Kasumi-1 (cell line): ENCODE data around the gene DNAH14.

Source experiments
- DNase-seq, 2 experiments: peaks; one replicate each; lab custom pipeline; 2025; lab: John Stamatoyannopoulos, UW

DNAH14 gene

DNA sequence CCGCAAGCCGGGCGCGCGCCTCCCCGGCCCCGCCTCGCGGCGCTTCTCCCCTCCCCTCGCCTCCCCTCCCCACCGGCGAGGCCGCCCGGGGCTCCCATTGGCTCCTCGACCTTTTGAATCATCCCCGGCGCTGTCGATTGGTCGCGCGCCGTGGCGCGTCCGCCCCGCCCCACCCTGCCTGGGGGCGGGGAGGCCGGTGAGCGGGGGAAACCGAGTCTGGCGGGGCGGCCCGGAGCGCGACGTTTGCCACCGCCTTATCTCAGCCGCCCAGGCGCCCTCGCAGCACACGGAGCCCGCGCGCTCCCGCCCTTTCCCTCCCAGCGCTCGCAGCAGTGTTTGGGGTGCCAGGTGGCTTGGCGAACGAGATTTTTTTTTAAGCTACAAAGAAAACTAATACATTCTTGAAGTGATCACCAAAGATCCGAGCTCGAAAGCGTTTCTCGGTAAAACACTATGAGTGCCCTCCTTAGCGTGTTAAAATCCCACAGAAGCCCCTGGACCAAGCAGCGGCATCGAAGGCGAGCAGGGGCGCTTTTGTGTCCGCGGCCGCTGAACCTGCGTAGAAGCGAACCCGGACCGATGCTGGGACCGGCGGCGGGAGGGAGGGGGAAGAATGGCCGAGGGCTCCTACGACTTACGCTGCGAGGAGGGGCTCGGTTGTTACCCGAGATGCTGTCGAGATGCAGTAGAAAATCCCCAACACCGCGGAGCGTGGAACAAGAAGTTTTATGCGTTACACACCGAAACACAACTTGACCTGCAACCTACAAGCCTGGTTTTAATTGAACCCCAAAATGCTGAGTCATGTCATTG, 498.8 kb downstream of the DNAH14 start:
- DNase-seq: peak; percentile 81 to 84

DNA sequence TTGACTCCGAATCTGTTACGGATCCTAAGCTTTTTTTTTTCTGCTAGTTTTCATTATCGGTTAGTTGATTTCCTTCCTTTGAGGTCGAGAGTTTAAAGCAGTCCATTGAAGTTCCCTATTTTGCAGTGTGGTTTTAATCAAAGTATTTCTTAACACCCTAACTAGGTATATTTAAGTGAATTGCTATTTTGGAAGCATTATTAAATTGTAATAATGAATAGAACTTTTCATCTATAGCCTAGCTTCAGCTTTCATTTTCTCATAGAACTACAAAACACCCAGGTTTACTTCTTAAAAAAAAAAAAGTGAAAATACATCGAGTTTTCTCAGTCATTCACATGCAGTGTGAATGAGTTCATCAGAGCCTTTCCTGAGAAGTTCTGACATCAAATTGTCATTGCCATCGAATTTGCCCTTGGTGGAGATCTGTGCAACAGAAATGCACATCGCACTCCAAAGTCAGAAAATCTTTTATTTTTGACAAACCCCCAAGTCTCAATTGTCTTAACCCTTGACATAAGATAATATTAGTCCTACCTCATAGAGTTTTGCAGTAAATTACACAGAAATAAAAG, 499.5 kb downstream of the DNAH14 start:
- DNase-seq: peak; percentile 90 to 94

DNA sequence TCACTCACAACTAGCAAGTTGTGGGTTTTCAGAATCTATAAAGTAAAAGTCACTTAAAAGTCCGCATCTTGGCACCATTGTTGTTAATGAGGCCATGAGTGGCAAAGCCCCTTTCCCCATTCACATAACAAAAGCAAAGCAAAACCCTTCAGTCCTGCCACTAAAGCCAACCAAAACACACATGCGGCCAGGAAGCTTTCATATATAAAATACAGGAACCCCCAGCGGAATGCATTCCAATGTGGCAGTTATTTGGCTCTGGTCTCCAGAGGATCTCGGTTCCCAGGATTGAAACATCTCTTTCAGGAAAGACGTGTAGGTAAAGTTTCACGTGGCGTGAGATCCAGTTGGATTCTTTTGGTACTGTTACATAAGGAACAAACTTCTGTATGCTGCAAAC, 500.8 kb downstream of the DNAH14 start:
- no peak for DNase-seq

DNA sequence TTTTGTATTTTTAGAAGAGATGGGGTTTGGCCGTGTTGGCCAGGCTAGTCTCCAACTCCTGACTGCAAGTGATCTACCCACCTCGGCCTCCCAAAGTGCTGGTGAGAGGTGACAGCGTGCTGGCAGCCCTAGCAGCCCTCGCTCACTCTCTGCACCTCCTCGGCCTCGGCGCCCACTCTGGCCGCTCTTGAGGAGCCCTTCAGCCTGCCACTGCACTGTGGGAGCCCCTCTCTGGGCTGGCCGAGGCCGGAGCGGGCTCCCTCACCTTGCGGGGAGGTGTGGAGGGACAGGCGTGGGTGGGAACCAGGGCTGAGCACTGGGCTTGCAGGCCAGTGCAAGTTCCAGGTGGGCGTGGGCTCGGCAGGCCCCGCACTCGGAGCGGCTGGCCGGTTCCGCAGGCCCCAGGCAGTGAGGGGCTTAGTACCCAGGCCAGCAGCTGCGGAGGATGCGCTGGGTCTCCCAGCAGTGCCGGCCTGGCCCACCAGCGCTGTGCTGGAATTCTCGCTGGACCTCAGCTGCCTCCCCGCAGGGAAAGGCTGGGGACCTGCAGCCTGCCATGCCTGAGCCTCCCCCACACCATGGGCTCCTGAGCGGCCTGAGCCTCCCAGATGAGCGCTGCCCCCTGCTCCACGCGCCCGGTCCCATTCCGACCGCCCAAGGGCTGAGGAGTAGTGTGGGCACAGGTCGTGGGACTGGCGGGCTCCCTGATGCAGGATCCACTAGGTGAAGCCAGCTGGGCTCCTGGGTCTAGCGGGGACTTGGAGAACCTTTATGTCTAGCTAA, 501.8 kb downstream of the DNAH14 start:
- DNase-seq: no peak

DNA sequence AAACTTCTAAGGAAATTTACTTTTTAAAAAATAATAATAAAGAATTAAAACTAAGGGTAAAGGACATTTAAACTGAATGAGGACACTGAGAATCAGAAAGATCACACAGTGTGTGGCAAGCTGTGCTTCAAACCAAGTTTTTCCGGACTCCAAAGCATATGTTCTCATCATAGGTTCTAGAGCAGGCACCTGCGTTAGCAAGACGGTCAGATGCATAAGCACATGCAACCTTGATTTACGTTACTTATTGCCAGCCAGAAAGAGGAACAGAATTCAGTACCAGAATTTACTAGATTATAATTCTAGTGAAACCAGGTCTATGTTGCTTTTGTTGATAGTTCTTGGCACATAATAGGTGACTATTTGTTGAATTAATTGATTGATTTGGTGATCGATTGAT, 504.6 kb downstream of the DNAH14 start:
- no peak for DNase-seq

DNA sequence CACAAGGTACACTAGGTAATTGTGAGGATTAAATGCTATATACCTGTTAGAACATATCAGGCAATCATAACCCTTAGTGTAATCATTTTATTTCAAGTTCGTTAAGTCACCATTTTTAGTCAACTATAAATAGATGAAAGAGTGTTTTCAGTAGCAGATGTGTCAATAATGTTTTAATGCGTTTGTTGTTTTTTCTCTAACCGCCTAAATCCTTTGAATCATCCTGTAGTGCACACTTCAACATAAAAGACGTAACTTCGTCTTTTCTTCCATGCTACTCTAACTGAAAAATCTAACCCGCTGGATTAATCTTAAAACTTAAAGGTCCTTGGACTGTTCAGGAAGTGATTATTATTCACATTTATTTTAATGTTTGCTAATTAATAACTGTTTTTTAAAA, 505.6 kb downstream of the DNAH14 start:
- DNase-seq: no peak

DNA sequence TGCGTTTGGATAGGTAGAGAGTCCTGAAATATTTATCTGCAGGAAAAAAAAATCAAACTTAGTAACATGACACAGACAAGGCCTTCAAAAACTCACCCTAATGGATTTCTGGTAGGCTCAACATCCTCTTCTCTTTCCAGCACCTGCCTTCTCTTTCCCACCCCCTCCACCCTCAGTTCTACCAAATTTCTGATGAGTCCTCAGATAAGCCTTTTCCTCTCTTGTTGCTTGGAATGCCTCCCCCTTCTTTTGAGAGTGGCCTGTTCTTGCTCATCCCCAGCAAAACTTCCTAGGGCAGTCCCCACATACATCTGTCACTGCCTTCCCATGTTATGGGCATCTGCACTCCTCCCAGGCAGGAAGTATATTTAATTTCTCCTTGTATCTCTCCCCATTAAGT, 506.0 kb downstream of the DNAH14 start:
- no peak for DNase-seq

DNA sequence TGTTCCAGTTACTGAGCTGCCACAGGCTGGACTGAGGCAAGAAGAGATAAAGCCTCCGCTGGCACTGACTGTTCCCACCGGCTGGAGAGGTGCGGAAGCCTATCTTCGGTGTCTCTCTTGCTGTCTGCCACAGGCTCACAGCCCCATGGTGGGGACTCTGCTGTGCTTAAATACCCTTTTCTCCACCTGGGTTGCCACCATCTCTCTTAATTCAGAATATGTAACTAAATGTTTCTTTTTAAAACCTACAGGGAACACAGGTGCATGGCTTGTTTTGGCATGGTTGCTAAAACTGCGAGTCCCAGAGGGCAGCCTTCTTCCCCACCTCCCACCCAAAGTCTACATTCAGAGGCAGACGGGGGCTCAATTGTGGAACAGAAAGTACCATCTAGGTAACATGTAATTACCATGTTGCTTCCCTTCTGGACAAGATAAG, 506.5 kb downstream of the DNAH14 start:
- no peak for DNase-seq

DNA sequence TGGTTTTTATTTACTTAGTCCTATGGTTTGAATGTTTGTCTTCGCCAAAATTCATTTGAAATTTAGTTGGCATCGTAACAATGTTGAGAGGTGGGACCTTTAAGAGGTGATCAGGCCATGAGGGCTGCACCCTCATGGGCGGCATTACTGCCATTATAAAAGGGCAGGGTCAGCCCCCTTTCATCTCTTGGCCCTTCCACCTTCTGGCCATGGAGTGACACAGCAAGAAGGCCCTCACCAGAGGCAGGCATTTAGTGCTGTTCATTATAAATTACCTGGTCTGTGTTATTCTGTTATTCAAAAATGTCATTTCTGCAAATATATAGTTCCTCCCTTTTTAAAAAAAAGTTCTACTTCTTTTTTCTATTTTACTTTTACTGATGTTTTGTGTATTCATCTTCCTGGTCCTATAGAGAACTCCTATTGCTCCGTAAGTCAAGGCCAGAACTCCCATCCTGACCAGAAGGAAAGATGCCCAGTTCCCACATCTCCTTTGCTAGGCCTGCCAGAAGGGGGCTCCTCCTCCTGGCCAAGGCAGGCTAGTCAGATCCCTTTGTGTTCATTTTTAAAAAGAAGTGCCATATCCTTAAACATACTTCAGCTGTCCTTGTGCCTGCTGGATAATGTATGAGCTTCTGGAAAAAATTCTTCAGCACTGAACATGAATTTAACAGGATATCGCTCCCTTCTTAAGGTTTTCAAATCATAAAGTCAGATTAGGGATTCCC, 508.4 kb downstream of the DNAH14 start:
- DNase-seq: peak; percentile 32 to 71

DNA sequence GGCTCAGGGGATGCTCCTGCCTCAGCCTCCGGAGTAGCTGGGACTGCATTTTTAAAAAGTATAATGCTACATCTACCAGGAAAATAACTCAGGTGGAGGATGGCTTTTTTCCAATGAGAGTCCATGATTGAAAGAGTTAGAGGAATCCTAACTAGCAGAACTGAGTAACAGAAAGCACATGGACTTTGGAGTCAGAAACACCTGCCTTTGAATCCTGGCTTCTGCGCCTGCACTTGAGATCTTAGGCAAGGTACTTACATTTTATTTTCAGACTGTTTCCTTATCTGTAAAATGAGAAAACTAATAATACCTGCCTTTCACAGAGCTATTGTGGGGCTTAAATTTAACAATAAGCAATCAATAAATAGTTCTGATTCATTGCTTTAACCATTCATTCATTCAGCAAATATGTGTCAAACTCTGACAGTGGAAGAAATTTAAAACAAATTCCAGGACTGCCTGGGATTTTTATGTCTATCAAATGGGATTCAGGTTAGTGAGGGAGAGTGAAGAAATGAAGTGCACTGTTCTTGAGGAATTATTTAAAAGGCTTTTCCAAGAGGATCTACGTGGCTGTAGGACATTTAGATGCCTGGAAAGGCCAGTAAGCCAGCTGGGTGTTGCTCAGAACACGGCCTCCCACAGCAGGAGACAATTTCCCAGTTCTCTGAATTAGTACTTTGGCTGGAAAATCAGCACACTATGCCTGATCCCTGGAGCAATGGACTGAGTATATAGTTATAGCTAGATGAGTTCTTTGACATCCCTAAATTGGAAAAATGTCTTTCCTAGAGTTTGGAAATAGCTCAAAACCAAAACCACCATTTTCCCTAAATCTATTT, 511.1 kb downstream of the DNAH14 start:
- no peak for DNase-seq

DNA sequence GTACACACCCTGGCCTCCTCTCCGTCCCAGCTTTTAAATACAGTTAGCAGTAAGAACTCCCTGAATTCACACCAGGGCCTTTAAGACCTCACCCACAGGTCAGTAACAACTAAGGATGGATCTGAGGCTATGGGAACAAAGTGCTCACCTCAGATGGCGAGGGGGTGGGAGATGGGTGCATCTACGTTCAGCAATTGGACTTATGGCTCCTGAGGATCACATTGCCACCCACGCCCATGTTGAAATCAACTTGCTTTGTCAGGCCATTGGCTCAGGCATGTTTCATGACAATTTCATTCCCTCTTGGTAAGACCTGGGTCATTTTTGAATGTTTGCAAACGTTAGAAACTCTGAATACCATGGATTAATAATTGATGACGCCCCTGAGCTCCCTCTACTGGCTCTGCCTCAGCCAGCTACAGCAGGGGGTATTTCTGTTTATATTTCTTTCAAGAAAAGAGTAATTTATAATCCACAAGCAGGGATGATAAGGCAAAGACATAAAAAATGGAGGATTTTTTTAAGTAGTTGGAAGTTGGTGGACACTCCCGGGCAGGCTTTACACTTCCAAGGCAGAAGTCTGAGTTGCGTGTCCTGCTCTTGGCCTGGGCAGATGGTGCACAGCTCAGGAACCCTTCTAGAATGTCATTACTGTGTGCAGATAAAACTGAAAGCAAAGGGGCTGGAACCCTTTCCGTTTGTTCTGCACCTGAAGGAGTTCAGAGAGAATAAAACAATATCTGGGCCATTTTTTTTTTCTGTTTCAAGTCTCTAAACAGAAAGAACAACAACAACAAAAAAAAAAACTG, 512.0 kb downstream of the DNAH14 start:
- DNase-seq: peak; percentile 16 to 27

DNA sequence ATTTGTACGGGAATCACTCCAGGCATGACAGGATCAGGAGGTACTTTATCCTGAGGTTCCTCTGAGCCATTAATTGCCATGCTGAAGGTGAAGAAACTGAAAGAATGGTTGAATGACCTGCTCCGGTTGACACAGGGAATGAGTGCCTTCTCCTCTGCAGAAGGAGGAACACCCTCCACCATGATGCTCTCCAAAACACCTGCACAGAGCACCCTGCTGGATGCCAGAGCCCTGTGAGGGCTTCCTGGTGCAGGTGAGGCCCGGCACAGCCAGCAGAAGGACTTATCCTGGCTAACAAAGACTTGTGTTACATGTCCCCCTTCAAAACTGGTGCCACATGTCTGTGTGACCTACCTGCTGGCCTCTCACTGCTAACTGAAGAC, 512.6 kb downstream of the DNAH14 start:
- DNase-seq: no peak

DNA sequence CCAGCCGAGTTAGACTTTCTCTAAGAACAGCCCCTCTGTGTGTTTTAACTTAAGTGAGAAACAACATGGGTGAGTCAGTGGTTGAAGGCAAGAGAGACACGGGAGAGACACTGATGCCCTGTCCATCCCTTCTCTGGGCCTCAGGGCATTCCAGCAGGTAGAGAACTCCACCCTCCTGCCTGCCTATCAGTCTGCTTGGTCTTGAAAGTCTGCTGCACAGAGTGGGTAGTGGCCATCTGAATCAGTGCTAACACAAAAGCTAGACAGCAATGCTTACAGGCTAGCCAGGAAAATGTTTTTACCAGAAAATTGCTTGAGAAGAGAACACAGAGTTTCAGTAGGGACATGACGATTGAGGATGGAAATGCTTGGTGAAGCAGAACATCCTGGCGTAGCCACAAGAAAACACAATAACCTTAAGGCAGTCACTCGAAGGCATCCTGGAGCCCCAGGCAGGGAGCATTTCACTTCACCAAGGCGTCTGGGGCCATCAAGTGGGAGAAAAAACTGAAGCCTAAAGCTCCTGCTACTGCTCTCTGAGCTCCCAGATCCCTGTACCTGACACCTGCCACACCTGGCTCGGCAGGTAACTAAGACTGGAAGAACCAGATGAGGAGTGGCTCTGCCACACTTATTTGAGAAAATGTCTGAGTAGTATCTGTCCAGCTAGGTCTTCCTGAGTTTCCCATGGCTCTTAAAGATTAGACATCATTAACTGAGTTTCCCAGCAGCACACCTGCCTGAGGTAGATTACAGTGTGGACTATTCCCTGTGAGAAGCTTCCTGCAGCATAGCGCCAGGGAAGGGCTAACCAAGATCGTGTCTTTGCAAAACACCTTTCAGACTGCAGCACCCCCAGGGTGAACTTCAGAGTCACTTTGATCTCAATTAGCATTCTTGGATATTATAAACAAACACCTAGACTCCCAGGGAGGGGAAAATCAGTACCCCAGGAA, 516.4 kb downstream of the DNAH14 start:
- DNase-seq: no peak

DNA sequence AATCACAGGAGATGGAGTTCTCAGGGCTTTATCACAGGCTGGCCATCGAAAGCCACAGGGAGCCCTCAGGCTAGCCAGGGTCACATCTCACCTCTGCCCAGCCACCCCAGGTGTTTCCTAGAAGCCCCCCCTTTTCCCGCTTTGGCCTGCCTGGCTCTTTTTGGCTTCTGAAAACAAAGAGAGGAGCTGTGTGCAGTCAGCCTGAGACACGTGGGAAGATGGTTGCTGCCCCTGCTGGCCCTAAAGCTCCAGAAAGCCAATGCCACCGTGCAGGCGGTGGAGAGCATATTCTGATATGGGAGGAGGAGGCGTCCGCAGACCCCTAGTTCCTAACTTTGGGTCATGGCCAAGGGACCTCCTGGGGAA, 517.1 kb downstream of the DNAH14 start:
- DNase-seq: no peak

DNA sequence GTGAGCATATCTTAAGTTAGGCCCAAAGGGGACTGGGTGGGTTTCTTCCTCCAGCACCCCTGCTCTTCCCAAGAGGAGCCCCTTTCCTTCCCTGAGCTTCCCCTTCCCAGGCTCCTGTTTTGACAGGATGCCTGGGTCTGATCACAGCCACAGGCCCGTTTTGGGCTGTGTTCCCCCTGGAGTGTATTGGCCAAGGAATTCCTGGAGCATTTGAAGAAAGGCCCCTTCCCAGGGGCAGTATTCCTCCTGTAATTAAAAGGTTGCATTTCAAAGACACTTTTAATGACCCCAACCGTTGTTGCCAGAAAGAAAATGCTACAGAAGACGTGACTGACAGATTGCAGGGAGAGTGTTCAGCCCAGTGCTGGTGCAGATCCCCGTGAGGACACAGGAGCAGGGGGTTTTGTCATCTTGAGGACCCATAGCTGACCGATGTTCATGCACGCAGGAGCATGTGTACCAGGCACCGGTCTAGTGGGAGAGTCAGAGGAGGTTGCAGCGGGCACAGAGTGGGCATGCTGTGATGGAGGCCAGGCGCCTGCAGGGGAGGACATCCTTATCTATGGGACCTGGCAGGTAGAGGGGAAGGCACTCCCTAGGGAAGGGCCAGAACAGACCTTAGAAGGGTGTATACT, 517.6 kb downstream of the DNAH14 start:
- no peak for DNase-seq

DNA sequence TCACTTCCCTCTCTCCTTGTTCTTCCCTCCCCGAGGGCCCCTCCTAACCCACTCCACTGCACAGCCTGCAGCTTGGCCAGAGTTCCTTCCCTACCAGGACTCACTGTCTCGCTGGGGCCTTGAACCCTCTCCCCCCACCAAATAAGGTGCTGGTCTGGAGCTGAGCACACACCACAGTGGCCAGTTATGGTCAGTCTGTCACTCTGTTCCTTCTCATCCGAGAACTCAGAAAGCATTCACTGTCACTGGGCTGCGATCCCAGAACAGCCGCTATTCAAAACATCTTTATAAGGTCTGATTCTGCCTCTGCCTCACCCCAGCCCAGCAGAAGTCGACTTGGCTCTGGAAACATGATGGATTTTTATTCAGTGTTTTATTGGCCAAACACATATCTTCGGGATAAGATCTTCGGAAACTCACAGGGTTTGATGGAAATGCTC, 518.2 kb downstream of the DNAH14 start:
- no peak for DNase-seq

DNA sequence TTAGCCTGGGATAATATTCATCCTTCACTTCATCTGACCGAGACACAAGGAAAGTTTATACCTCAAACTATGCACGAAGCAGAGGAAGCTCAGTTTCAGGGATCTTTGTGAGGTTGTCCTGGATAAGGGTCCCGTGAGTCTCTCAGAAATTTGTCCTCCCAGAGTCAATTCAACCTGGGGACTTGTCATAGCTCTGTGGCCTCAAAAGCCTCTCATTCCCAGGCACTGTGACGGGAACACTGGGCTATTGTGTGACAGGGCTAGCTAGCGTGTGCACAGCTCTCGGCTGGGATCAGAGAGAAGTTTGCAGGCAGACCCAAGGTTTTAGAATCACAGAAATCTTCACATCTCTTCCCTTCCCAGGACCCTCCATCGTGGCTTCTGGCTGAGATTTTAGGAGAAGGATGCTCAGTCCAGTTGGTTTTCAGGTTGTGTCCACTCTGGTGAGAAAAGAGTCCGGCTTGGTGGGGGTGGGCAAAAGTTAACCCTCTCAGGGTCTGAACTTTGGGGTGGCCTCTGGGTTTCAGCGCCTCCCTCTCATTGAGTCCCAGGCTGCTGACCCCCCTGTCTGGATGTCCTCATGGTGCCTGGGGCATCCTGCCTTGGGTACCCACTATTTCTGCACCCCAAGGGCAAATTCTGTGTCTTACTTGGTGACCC, 518.8 kb downstream of the DNAH14 start:
- no peak for DNase-seq
